ENCODE data around the gene ORM2. TPM values are rescaled to one million over a fixed set of nuclear protein-coding genes. Genes with fewer than 3 reads are reported as not detected.

Gene ORM2
- total RNA-seq, 1 donor from 2014 or later = not detected

GRCh38 chr9:114357911-114358328, 28.3 kb downstream of the ORM2 start:
- intact Hi-C loops (cut with DNase I) = no loop called here
- ATAC-seq (no peak), DNase-seq (ENCODE audit: missing footprints) (no peak)

GRCh38 chr9:114359801-114360200, 30.1 kb downstream of the ORM2 start:
- intact Hi-C loops (cut with DNase I) = no loop called here
- ATAC-seq (no peak), DNase-seq (ENCODE audit: missing footprints) (no peak)

- intact Hi-C loops (cut with DNase I) = no loop called here
- no peak for DNase-seq (ENCODE audit: missing footprints)
- ATAC-seq = no peak
These were observed 31.9 kb downstream of the ORM2 start for GRCh38 chr9:114361542-114361941.

DNA sequence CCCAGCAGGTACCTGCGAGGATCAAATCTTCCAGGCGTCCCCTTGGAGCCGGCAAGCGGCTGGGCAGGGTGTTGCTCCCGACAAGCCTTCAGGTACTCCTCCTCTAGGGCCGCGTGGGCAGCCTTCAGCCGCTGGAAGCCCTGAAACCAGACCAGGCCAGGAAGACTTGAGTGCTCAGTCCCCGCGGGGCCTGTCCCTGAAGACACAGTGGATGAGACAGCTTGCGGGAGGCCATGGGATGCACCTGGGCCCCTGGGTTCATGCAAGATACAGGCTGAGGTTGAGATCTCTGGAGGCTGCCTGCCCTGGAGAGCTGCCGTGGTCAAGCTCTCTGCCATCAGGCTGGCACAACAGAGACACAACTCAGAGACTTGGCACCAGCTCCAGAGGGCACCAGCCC, 32.7 kb downstream of the ORM2 start:
- DNase-seq (ENCODE audit: missing footprints) (no peak), ATAC-seq (no peak)
- intact Hi-C loops (cut with DNase I) = no loop called here

DNA sequence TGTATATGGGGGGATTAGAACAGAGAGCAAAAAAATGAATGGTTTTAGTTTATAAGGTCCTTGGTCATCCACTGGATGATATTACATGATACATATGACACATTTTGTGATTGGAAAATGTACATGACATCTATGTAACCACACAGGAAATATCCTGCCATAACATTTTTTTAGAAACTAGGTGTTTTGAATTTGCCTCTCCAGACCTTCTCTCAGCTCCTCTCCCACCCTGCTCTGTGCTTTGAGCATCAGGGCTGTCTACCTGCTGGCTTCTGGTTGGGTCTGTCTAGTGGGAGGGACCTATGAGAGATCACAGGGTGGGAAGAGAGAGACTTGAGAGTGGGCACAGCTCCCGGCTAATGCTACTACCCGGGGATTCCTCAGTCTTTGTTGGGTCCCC, 33.8 kb downstream of the ORM2 start:
- intact Hi-C loops (cut with DNase I) = no loop called here
- DNase-seq (ENCODE audit: missing footprints) (no peak), ATAC-seq (no peak)

GRCh38 chr9:114364134-114365041, 34.7 kb downstream of the ORM2 start:
- no peak for DNase-seq (ENCODE audit: missing footprints)
- no peak for ATAC-seq
- intact Hi-C loops (cut with DNase I) = no loop called here

GRCh38 chr9:114365194-114365593, 35.5 kb downstream of the ORM2 start:
- intact Hi-C loops (cut with DNase I) = no loop called here
- ATAC-seq = no peak
- no peak for DNase-seq (ENCODE audit: missing footprints)

GRCh38 chr9:114366334-114367128, 36.9 kb downstream of the ORM2 start:
- DNase-seq (ENCODE audit: missing footprints) = no peak
- ATAC-seq = no peak
- intact Hi-C loops (cut with DNase I) = no loop called here

GRCh38 chr9:114367366-114367765, 37.7 kb downstream of the ORM2 start:
- DNase-seq (ENCODE audit: missing footprints) (no peak), ATAC-seq (no peak)
- intact Hi-C loops (cut with DNase I) = no loop called here

DNA sequence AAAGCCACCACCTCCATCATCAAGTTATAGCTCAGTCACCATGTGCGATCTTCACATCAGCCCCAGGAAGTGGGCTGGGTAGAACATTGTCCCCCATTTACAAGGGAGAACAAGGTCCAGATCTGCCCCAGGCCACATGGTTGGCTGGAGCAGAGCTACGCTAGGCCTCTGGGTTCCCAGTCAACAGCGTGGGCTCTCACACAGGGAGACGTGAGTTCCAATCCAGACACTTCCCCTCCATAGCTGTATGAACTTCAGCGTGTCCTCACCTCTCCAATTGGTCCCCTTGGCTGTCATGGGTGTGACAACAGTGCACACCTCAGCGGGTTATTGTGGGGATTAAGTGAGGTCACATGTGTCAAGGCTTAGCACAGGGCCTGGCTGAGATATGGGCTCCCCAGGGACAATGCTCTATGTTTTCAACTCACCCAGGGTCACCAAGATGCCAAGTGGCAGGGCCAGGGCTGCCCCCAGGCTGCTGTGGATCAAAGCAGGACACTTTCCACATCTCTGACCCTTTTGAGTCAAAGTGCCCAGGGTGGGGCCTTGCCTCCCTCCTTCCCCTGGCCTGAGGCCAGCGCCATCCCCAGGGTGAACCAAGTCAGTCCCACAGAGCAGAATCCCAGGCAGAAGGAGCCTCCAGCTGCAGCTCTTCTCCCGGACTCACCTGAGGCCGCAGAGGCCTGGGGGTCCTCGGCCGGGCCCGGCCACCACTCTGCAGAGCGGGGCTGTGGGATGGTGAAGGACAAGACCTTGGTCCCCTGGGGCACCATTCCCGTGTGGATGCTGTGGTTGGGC, 38.3 kb downstream of the ORM2 start:
- ATAC-seq = no peak

GRCh38 chr9:114369216-114370130, 39.8 kb downstream of the ORM2 start:
- intact Hi-C loops (cut with DNase I) = no loop called here
- no peak for DNase-seq (ENCODE audit: missing footprints)
- no peak for ATAC-seq

More for the DNA sequence above, 38.3 kb downstream of the ORM2 start:
- DNase-seq (ENCODE audit: missing footprints) = no peak
- intact Hi-C loops (cut with DNase I) = no loop called here

- DNase-seq (ENCODE audit: missing footprints) (no peak), ATAC-seq (no peak)
- intact Hi-C loops (cut with DNase I) = no loop called here
These were observed 40.7 kb downstream of the ORM2 start for GRCh38 chr9:114370251-114370967.

- no peak for ATAC-seq
These were observed 41.3 kb downstream of the ORM2 start for GRCh38 chr9:114370968-114371320.

DNA sequence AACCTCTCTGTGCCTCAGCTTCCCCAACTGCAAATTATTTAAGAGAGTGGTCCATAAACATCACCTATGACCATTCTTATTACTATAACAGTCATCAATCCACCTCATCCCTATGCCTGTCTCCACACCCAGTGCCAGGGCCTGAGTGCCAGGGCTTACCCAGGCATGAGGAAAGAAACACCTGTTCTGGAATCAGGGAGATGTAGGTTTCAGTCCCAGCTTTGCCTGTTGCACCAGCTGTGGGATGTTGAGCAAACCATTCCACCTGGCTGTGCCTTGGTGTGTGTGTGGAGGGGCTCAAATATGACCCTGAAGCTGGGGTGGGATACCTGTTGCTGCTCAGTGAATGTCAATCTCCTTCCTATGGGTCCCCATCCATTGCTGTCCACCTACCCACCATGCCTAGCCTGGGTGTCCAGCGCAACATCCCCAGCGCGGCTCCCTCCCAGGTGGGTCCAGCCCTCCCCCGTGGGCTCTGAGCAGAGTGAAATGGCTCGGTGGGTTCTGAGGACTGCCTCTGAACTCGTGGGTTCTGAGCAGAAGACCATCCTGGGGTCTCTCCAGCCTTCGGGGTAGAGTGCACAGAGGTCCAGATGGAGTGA, 41.8 kb downstream of the ORM2 start:
- ATAC-seq = no peak
- no peak for DNase-seq (ENCODE audit: missing footprints)
- intact Hi-C loops (cut with DNase I) = no loop called here

More at GRCh38 chr9:114370968-114371320, 41.3 kb downstream of the ORM2 start:
- intact Hi-C loops (cut with DNase I) = no loop called here
- DNase-seq (ENCODE audit: missing footprints) = no peak

- DNase-seq (ENCODE audit: missing footprints) (no peak), ATAC-seq (peak; percentile 55)
- intact Hi-C loops (cut with DNase I) = no loop called here
These were observed 42.6 kb downstream of the ORM2 start for GRCh38 chr9:114371973-114372917.

DNA sequence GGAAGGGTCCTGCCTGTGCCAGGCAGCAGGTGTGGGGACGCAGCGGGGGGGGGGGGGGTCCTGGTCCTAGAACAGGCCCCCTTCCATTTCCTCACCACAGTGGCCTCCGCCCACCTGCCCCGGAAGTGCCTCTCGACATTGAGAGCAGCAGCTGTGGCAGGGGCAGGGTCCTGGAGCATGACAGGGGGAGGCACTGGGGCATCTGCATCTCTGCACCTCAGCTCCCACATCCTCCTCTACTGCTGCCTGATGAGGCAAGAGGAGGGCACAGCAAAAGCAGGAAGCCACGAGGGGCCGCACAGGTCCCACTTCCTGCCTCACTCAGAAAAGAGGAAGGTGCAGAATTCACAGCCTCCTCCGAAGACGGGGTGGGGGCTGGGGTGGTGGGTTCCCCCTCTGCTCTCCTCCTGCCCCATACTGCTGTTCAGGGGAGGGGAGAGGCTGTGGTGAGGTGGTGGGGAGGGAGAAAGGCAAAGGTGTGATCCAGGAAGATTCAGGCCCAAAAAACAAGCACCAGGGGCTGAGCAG, 43.3 kb downstream of the ORM2 start:
- peak; percentile 91 for DNase-seq (ENCODE audit: missing footprints)
- peak; percentile 59 for ATAC-seq
- intact Hi-C loops (cut with DNase I) = no loop called here

All from Right ventricle myocardium inferior (tissue), 1 donor.